ENCODE measurements around the gene LRRC75A. TPM values are rescaled to one million over a fixed set of nuclear protein-coding genes. Genes with fewer than 3 reads are reported as not detected.

LRRC75A gene
- total and polyA plus RNA-seq, 2 experiments from 2014 or later, result 5.3 to 26.2 TPM

GRCh38 chr17:16473044-16474011 is 18.7 kb downstream of the LRRC75A start:
- DNase-seq (ENCODE audit: low spot score) (no peak), ATAC-seq (no peak)
- TF ChIP-seq CTCF (conservative IDR thresholded peaks at IDR 0.05; ENCODE audit: low read depth in 2 of 2) (no peak), ZNF462 (CRISPR knock-in tag; IDR thresholded peaks at IDR 0.05) (no peak), EZH2phosphoT487 (IDR thresholded peaks at IDR 0.05; ENCODE audit: unreplicated experiment) (no peak), NANOG (IDR thresholded peaks at IDR 0.05; ENCODE audit: borderline replicate concordance) (no peak), STAT1 (IDR thresholded peaks at IDR 0.05; ENCODE audit: unreplicated experiment) (no peak), ZNF114 (CRISPR knock-in tag; IDR thresholded peaks at IDR 0.05) (no peak)
- H4K20me1 ChIP-seq (replicated peaks; ENCODE audit: insufficient read depth), result peaks cover 5% of the 10 kb centered on the region
- H3K4me1 Mint-ChIP-seq, result peaks cover 49% of the 10 kb centered on the region
- no peaks in the 10 kb centered on the region for H3K27me3 ChIP-seq (ENCODE audit: insufficient read depth)
- peaks cover 17% of the 10 kb centered on the region for H3K4me1 ChIP-seq (ENCODE audit: insufficient read depth)
- no peaks in the 10 kb centered on the region for H3K9me2 ChIP-seq (ENCODE audit: insufficient read depth)
- no peak overlapping the region for H3K27ac ChIP-seq (ENCODE audit: low read depth)
- H3K27me3 Mint-ChIP-seq (ENCODE audit: insufficient read depth, low read depth, poor library complexity), result peaks cover 11% of the 10 kb centered on the region
- H3K4me3 Mint-ChIP-seq, result no peak overlapping the region
- H3K9me3 Mint-ChIP-seq, result no peaks in the 10 kb centered on the region
- H3F3A ChIP-seq (replicated peaks; ENCODE audit: low read depth), result no peaks in the 10 kb centered on the region
- H3K4me3 ChIP-seq, result no peak overlapping the region
- H3K36me3 ChIP-seq (ENCODE audit: insufficient read depth), result no peaks in the 10 kb centered on the region
- no peak overlapping the region for H3K27ac Mint-ChIP-seq
- peaks cover 8% of the 10 kb centered on the region for H3K79me2 ChIP-seq (replicated peaks; ENCODE audit: insufficient read depth)
- H3K4me2 ChIP-seq, result no peak overlapping the region
- no peaks in the 10 kb centered on the region; the same call in 2 of the 3 replicates for H3K36me3 Mint-ChIP-seq (ENCODE audit: low read depth)
- no peak overlapping the region for H2AFZ ChIP-seq
